HG03039 (cell line): ENCODE results near the gene PTER.

Experiments
- ATAC-seq: cut with Tn5 transposase; IDR thresholded peaks from one replicate; pipeline ENCODE4 v1.9.1; 2021; ENCODE audit warnings: mild to moderate bottlenecking, moderate library complexity; ENCODE audit not compliant: unreplicated experiment

PTER gene

GRCh38 chr10:16470747-16471146 lies 33.9 kb downstream of the PTER start:
- no peak for ATAC-seq

- ATAC-seq, result no peak
Measured at GRCh38 chr10:16472828-16473227, 36.0 kb downstream of the PTER start.

- ATAC-seq, result no peak
Measured at GRCh38 chr10:16477757-16478156, 40.9 kb downstream of the PTER start.

GRCh38 chr10:16478801-16479200 lies 42.0 kb downstream of the PTER start:
- no peak for ATAC-seq

- no peak for ATAC-seq
Measured at GRCh38 chr10:16481052-16481728, 44.4 kb downstream of the PTER start.

GRCh38 chr10:16483241-16483917 lies 46.6 kb downstream of the PTER start:
- ATAC-seq, result no peak

GRCh38 chr10:16490511-16490910 lies 53.7 kb downstream of the PTER start:
- no peak for ATAC-seq

- ATAC-seq, result no peak
Measured at GRCh38 chr10:16491933-16492332, 55.1 kb downstream of the PTER start.

GRCh38 chr10:16493884-16494536 lies 57.2 kb downstream of the PTER start:
- ATAC-seq, result no peak

GRCh38 chr10:16497911-16498310 lies 61.1 kb downstream of the PTER start:
- no peak for ATAC-seq

GRCh38 chr10:16505161-16505560 lies 68.4 kb downstream of the PTER start:
- ATAC-seq, result no peak

- no peak for ATAC-seq
Measured at GRCh38 chr10:16509996-16510395, 73.2 kb downstream of the PTER start.

GRCh38 chr10:16510843-16511242 lies 74.0 kb downstream of the PTER start:
- no peak for ATAC-seq

- ATAC-seq, result no peak
Measured at GRCh38 chr10:16518822-16519221, 82.0 kb downstream of the PTER start.

GRCh38 chr10:16519250-16519907 lies 82.6 kb downstream of the PTER start:
- peak; percentile 43 for ATAC-seq

- no peak for ATAC-seq
Measured at GRCh38 chr10:16519908-16520861, 83.4 kb downstream of the PTER start.

GRCh38 chr10:16520900-16521299 lies 84.1 kb downstream of the PTER start:
- ATAC-seq, result no peak

- no peak for ATAC-seq
Measured at GRCh38 chr10:16521311-16522016, 84.7 kb downstream of the PTER start, which contains the start of gene C1QL3. TSS of gene C1QL3 (minus strand) at chr10:16521879. CDS start at chr10:16521065, 814 bp downstream.

GRCh38 chr10:16527452-16527851 lies 90.6 kb downstream of the PTER start:
- ATAC-seq, result no peak

GRCh38 chr10:16529853-16530252 lies 93.0 kb downstream of the PTER start:
- ATAC-seq, result no peak
